Mucosa of descending colon (tissue), 3 donors: Measurements from ENCODE around the gene ZCCHC14. TPM values are rescaled to one million over a fixed set of nuclear protein-coding genes. Genes with fewer than 3 reads are reported as not detected.
"Not testable (repeated sequence)": the region's sequence is repeated elsewhere in the genome, so short reads cannot be mapped to it uniquely, and the experiment has no call there.

ENCODE experiments used
- ATAC-seq: fragments of 200-7000 bp; cut with Tn5 transposase; one replicate; pipeline ENCODE4 v1.9.1; 2020; ENCODE audit warnings: mild to moderate bottlenecking, moderate library complexity
- DNase-seq, 3 donors: peaks; one replicate each; pipeline ENCODE4 v3.0.0-alpha.2; 2020
- H3K36me3 ChIP-seq: fragments of 200-600 bp; one replicate; pipeline ENCODE4 v1.8.0; 2021; ENCODE audit warnings: low read depth, mild to moderate bottlenecking
- H3K4me1 ChIP-seq: fragments of 200-600 bp; one replicate; pipeline ENCODE4 v1.8.0; 2021; ENCODE audit warnings: low read depth, mild to moderate bottlenecking
- H3K4me3 ChIP-seq: fragments of 200-600 bp; one replicate; pipeline ENCODE4 v1.8.0; 2021; ENCODE audit warnings: mild to moderate bottlenecking
- H3K9me3 ChIP-seq: fragments of 200-600 bp; one replicate; pipeline ENCODE4 v1.8.0; 2021; ENCODE audit warnings: mild to moderate bottlenecking
- intact Hi-C, 2 donors: fragments of 100-400 bp; cut with DNase I in 1 of 2; cut with micrococcal nuclease in 1 of 2; formaldehyde crosslinking; loops; one replicate each; pipeline versions ENCODE4 v1.11.0 to v1.11.1; 2022; cut with DNase I, micrococcal nuclease
- total RNA-seq, 3 donors: library from RNA; stranded (reverse); fragmentation: NEBNext Ultra II Directional in 2 of 3; extraction: Animal tissue kit (Norgen Biotek cat#: 25700) in 2 of 3; gene quantifications; one replicate each; pipeline versions ENCODE4 v1.2.1 to v1.2.4, GENCODE V29; 2021 to 2023
- TF ChIP-seq, protein P1 (sequence below): fragments of 200-600 bp; IDR thresholded peaks from one replicate; pipeline ENCODE4 v1.8.0; 2022; ENCODE audit warnings: antibody characterized with exemption, mild to moderate bottlenecking
- donor health status: DM: no; HTN: no; CAD: no; lungs with moderate emphysema.
- donor health status: DM: no; HTN: no; CAD: no.
- donor health status: DM: no; HTN: yes; CAD: no.

The ZCCHC14 gene
- total RNA-seq, 3 donors from 2014 or later: 30.3 to 36.4 (median 32.3) TPM

GRCh38 chr16:87391950-87392820 is 100.6 kb downstream of the ZCCHC14 start, which contains the start of gene MAP1LC3B:
MAP1LC3B (plus strand) TSS chr16:87392336; CDS start chr16:87392428, 92 bp downstream.
- peak; percentile 84 for ATAC-seq

DNA sequence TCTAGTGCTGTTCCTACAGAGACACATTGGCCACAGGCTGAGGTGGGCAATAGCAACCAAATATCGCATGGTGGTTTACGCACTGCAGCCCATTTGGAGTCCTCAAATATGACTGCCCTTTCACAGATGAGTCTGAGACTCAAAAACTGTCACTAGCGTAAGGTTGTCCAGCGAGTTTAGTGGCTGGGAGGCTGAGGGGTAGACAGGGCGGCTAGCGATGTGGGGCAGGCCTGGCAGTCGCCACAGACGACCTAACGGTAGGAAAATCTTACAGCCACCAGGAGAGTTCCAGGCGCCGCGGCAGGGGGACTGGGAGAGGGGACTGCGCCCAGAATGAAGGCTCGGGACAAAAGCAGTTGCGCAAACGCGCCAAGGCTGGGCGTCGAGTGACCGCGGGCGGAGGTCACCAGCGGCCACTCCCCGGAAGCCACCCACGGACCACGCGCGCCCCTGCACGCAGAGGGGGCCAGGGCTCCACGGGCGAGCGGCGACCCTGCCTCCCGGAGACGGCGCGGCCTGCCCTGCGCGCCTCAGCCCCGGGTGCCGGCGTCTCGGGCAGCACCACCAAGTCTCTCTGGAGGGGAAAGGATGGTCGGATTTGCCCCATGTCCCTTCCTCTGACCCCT is 101.4 kb downstream of the ZCCHC14 start:
- Histone ChIP-seq H3K4me1 (peaks cover 46% of the 10 kb centered on the region), H3K9me3 (no peaks in the 10 kb centered on the region), H3K4me3 (peak overlapping the region; percentile 83), H3K36me3 (no peaks in the 10 kb centered on the region)
- DNase-seq (peak; percentile 65 to 84 (median 80)), ATAC-seq (peak; percentile 22)
- TF ChIP-seq, protein P1, sequence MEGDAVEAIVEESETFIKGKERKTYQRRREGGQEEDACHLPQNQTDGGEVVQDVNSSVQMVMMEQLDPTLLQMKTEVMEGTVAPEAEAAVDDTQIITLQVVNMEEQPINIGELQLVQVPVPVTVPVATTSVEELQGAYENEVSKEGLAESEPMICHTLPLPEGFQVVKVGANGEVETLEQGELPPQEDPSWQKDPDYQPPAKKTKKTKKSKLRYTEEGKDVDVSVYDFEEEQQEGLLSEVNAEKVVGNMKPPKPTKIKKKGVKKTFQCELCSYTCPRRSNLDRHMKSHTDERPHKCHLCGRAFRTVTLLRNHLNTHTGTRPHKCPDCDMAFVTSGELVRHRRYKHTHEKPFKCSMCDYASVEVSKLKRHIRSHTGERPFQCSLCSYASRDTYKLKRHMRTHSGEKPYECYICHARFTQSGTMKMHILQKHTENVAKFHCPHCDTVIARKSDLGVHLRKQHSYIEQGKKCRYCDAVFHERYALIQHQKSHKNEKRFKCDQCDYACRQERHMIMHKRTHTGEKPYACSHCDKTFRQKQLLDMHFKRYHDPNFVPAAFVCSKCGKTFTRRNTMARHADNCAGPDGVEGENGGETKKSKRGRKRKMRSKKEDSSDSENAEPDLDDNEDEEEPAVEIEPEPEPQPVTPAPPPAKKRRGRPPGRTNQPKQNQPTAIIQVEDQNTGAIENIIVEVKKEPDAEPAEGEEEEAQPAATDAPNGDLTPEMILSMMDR: no peak
- intact Hi-C loops: loop anchor here in 1 of 2 donors (10.0 kb wide), 1 partner anchor 77 kb away; the partner anchor contains the start of gene C16orf95

More at GRCh38 chr16:87391950-87392820, 100.6 kb downstream of the ZCCHC14 start, which contains the start of gene MAP1LC3B:
- DNase-seq: peak; percentile 98 to 100 (median 98)
- peak within 1 kb of the TSS; percentile 83 for H3K4me3 ChIP-seq
- intact Hi-C loops: loop anchor here in 1 of 2 donors (10.0 kb wide), 1 partner anchor 77 kb away; the partner anchor contains the start of gene C16orf95
- TF ChIP-seq, protein P1: peak; percentile 9
- H3K9me3 ChIP-seq: no peaks in the 10 kb centered on the region
- H3K36me3 ChIP-seq: no peaks in the 10 kb centered on the region
- H3K4me1 ChIP-seq: peaks cover 40% of the 10 kb centered on the region

GRCh38 chr16:87390641-87391323 is 102.0 kb downstream of the ZCCHC14 start:
- H3K4me3 ChIP-seq: no peak overlapping the region
- ATAC-seq (no peak), DNase-seq (peak in 2 of 3 donors; percentile 33 to 61)
- H3K36me3 ChIP-seq: no peaks in the 10 kb centered on the region
- intact Hi-C loops: loop anchor here in 1 of 2 donors (10.0 kb wide), 1 partner anchor 76 kb away; the partner anchor contains the start of gene C16orf95
- H3K4me1 ChIP-seq: peaks cover 49% of the 10 kb centered on the region
- TF ChIP-seq, protein P1: no peak
- no peaks in the 10 kb centered on the region for H3K9me3 ChIP-seq

DNA sequence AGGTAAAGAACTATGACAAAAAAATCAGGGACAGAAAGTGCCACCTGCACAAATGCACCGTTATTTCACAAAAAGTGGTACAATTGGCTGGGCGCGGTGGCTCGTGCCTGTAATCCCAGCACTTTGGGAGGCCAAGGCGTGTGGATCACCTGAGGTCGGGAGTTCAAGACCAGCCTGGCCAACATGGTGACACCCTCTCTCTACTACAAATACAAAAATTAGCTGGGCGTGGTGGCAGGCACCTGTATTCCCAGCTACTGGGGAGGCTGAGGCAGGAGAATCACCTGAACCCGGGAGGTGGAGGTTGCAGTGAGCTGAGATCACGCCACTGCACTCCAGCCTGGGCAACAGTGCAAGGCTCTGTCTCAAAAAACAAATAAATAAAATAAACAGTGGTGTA is 102.9 kb downstream of the ZCCHC14 start:
- not testable (repeated sequence) for H3K36me3 ChIP-seq, DNase-seq, H3K9me3 ChIP-seq, ATAC-seq, H3K4me3 ChIP-seq
- intact Hi-C loops: loop anchor here in 1 of 2 donors (10.0 kb wide), 1 partner anchor 75 kb away; the partner anchor contains the start of gene C16orf95
- H3K4me1 ChIP-seq: peaks cover 45% of the 10 kb centered on the region

DNA sequence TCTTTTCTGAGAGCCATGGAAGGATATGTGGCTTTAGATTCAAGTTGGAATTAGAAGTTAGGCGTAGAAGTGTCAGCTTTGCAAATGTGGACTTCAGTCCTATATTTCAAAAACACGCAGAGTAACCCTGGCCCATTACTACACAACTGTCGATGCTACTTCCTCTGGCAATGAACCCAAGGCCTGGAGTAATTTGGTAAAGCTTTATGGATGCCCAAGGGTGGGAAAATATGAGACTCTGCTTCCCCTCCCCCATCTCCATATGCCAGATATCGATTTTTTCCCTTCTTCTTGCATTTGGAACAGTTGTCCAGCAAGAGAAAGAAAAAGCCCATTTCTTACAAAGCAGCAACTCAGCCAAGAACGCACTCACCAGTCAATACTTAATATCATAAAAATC is 103.6 kb downstream of the ZCCHC14 start:
- Histone ChIP-seq H3K4me1 (peaks cover 38% of the 10 kb centered on the region), H3K4me3 (no peak overlapping the region), H3K9me3 (no peaks in the 10 kb centered on the region), H3K36me3 (no peaks in the 10 kb centered on the region)
- intact Hi-C loops: no loop called here
- DNase-seq: no peak
- no peak for ATAC-seq
- TF ChIP-seq, protein P1: no peak
